Amniotic epithelial cell (primary cell): ENCODE results near the gene TMPRSS7.
"Not testable (repeated sequence)": the region's sequence is repeated elsewhere in the genome, so short reads cannot be mapped to it uniquely, and the experiment has no call there.

ENCODE experiments used
- DNase-seq: peaks from one replicate; pipeline ENCODE4 v3.0.0-alpha.2; 2010; ENCODE audit warnings: low read depth

TMPRSS7 gene

GRCh38 chr3:112013058-112013783 is 21.3 kb upstream of the TMPRSS7 start:
- DNase-seq, result peak; percentile 73

GRCh38 chr3:112013784-112014143 is 20.8 kb upstream of the TMPRSS7 start:
- DNase-seq, result no peak

- DNase-seq, result no peak
These were observed 17.4 kb upstream of the TMPRSS7 start for GRCh38 chr3:112017091-112017490.

GRCh38 chr3:112018712-112019111 is 15.8 kb upstream of the TMPRSS7 start:
- DNase-seq, result no peak

GRCh38 chr3:112019716-112020115 is 14.8 kb upstream of the TMPRSS7 start:
- DNase-seq, result no peak

- DNase-seq, result no peak
These were observed 13.9 kb upstream of the TMPRSS7 start for GRCh38 chr3:112020674-112021085.

GRCh38 chr3:112027142-112027541 is 7.4 kb upstream of the TMPRSS7 start:
- DNase-seq, result no peak

- DNase-seq, result peak; percentile 43
These were observed 6.7 kb upstream of the TMPRSS7 start for GRCh38 chr3:112027826-112028225.

- no peak for DNase-seq
These were observed 3.6 kb upstream of the TMPRSS7 start for GRCh38 chr3:112030901-112031300.

GRCh38 chr3:112032098-112032731 is 2.3 kb upstream of the TMPRSS7 start:
- no peak for DNase-seq

- DNase-seq, result no peak
These were observed 705 bp downstream of the TMPRSS7 start for GRCh38 chr3:112035241-112035640.

- DNase-seq, result not testable (repeated sequence)
These were observed 2.7 kb downstream of the TMPRSS7 start for GRCh38 chr3:112037194-112037593.

GRCh38 chr3:112038863-112039262 is 4.3 kb downstream of the TMPRSS7 start:
- DNase-seq, result peak; percentile 27

- no peak for DNase-seq
These were observed 6.8 kb downstream of the TMPRSS7 start for GRCh38 chr3:112041321-112041720.

GRCh38 chr3:112042842-112043280 is 8.3 kb downstream of the TMPRSS7 start:
- no peak for DNase-seq

GRCh38 chr3:112043621-112044201 is 9.2 kb downstream of the TMPRSS7 start:
- peak; percentile 67 for DNase-seq

GRCh38 chr3:112046599-112046998 is 12.1 kb downstream of the TMPRSS7 start:
- no peak for DNase-seq

GRCh38 chr3:112047264-112047663 is 12.7 kb downstream of the TMPRSS7 start:
- DNase-seq, result no peak

GRCh38 chr3:112048911-112049310 is 14.4 kb downstream of the TMPRSS7 start:
- no peak for DNase-seq

- no peak for DNase-seq
These were observed 18.7 kb downstream of the TMPRSS7 start for GRCh38 chr3:112053229-112053628.

- peak; percentile 84 for DNase-seq
These were observed 22.0 kb downstream of the TMPRSS7 start for GRCh38 chr3:112056451-112056929.

GRCh38 chr3:112059497-112059896 is 25.0 kb downstream of the TMPRSS7 start:
- DNase-seq, result no peak

GRCh38 chr3:112061152-112061551 is 26.6 kb downstream of the TMPRSS7 start:
- peak; percentile 66 for DNase-seq
